ENCODE measurements around the gene CLEC18B. TPM values are rescaled to one million over a fixed set of nuclear protein-coding genes. Genes with fewer than 3 reads are reported as not detected.
"Not testable (repeated sequence)": the region's sequence is repeated elsewhere in the genome, so short reads cannot be mapped to it uniquely, and the experiment has no call there.

Gene CLEC18B
- total RNA-seq, 1 experiment from 2014 or later: 2.2 TPM

DNA sequence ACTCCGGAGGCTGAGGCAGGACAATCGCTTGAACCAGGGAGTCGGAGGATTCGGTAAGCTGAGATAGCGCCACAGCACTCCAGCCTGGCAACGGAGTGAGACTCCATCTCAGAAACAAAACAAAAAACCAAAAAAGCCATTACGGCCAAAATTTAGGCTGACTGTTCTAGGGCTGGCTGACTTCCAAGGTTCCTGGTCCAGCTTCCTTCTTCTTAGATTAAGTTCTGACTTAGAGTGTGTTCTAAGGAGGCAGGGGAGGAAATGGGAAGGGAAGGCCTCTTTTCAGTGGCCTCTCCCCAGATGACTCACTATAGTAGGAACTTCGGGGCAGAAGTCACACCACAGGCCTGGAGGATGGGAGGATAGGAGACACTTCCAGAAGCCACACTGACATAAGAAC is 27.7 kb upstream of the CLEC18B start:
- peak; percentile 18 for DNase-seq (ENCODE audit: low spot score)
- in situ Hi-C loops (cut with HindIII; ENCODE audit: low sequenced_read_pairs): no loop called here

DNA sequence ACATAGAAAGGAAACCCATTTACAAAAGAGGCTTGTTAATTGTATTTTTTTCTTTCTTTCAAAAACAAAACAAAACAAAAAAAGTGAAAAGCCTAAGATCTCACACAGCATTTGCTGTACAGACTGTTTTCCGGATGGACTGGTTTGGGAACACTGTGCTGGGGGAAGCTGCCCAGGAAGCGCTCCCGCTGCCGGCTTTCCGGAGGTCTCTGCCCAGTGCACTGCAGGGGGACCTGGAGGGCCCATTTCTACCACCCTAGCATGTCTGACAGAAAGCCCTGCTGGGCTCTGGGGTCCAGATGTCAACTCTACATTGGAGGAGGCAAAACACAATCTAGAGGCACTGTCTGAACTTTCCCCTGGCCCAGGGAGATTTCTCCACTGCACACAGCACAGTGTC is 26.3 kb upstream of the CLEC18B start:
- peak; percentile 38 for DNase-seq (ENCODE audit: low spot score)
- in situ Hi-C loops (cut with HindIII; ENCODE audit: low sequenced_read_pairs): no loop called here

- peak; percentile 12 for DNase-seq (ENCODE audit: low spot score)
- in situ Hi-C loops (cut with HindIII; ENCODE audit: low sequenced_read_pairs): no loop called here
Measured at GRCh38 chr16:74446866-74447265, 25.6 kb upstream of the CLEC18B start.

DNA sequence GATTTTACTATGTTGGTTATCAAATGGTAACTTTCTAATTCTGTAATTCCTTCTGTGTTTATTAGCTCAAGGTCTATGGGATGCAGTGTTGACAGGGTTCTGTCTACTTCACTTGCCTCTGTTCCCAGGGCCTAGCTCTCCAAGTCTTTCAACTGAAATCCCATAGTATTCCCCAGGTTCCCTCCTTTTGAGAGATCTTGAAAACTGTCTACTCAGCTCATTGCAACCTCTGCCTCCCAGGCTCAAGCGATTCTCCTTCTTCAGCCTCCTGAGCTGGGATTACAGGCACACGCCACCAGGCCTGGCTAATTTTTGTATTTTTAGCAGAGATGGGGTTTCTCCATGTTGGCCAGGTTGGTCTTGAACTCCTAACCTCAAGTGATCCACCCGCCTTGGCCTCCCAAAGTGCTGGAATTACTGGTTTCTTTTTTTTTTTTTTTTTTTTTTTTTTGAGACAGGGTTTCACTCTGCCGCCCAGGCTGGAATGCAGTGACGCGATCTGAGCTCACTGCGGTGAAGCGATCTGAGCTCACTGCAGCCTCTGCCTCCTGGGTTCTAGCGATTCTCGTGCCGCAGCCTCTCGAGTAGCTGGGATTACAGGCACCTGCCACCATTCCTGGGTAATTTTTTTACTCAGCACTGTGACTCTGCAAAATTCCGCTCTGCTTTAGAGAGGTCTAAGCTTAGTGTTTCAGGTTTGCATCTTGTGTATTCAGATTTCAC is 22.5 kb upstream of the CLEC18B start:
- in situ Hi-C loops (cut with HindIII; ENCODE audit: low sequenced_read_pairs); DNase-seq (ENCODE audit: low spot score): not testable (repeated sequence)

GRCh38 chr16:74439685-74440084 is 18.4 kb upstream of the CLEC18B start:
- in situ Hi-C loops (cut with HindIII; ENCODE audit: low sequenced_read_pairs): no loop called here
- no peak for DNase-seq (ENCODE audit: low spot score)

- in situ Hi-C loops (cut with HindIII; ENCODE audit: low sequenced_read_pairs): no loop called here
- no peak for DNase-seq (ENCODE audit: low spot score)
Measured at GRCh38 chr16:74438492-74438979, 17.3 kb upstream of the CLEC18B start.

- in situ Hi-C loops (cut with HindIII; ENCODE audit: low sequenced_read_pairs): no loop called here
- DNase-seq (ENCODE audit: low spot score): no peak
Measured at GRCh38 chr16:74431516-74431915, 10.2 kb upstream of the CLEC18B start.

GRCh38 chr16:74430036-74430712 is 8.9 kb upstream of the CLEC18B start:
- in situ Hi-C loops (cut with HindIII; ENCODE audit: low sequenced_read_pairs): not testable (repeated sequence)
- DNase-seq (ENCODE audit: low spot score): peak; percentile 62

GRCh38 chr16:74428493-74428892 is 7.2 kb upstream of the CLEC18B start:
- in situ Hi-C loops (cut with HindIII; ENCODE audit: low sequenced_read_pairs); DNase-seq (ENCODE audit: low spot score): not testable (repeated sequence)

GRCh38 chr16:74425751-74426150 is 4.5 kb upstream of the CLEC18B start:
- DNase-seq (ENCODE audit: low spot score); in situ Hi-C loops (cut with HindIII; ENCODE audit: low sequenced_read_pairs): not testable (repeated sequence)

GRCh38 chr16:74423721-74424120 is 2.4 kb upstream of the CLEC18B start:
- DNase-seq (ENCODE audit: low spot score); in situ Hi-C loops (cut with HindIII; ENCODE audit: low sequenced_read_pairs): not testable (repeated sequence)

GRCh38 chr16:74422086-74422485 is 808 bp upstream of the CLEC18B start:
- in situ Hi-C loops (cut with HindIII; ENCODE audit: low sequenced_read_pairs): not testable (repeated sequence)
- DNase-seq (ENCODE audit: low spot score): peak; percentile 14

GRCh38 chr16:74421482-74421785 is 156 bp upstream of the CLEC18B start:
- in situ Hi-C loops (cut with HindIII; ENCODE audit: low sequenced_read_pairs); DNase-seq (ENCODE audit: low spot score): not testable (repeated sequence)

GRCh38 chr16:74419811-74420210 is 1.5 kb downstream of the CLEC18B start:
- DNase-seq (ENCODE audit: low spot score); in situ Hi-C loops (cut with HindIII; ENCODE audit: low sequenced_read_pairs): not testable (repeated sequence)

DNA sequence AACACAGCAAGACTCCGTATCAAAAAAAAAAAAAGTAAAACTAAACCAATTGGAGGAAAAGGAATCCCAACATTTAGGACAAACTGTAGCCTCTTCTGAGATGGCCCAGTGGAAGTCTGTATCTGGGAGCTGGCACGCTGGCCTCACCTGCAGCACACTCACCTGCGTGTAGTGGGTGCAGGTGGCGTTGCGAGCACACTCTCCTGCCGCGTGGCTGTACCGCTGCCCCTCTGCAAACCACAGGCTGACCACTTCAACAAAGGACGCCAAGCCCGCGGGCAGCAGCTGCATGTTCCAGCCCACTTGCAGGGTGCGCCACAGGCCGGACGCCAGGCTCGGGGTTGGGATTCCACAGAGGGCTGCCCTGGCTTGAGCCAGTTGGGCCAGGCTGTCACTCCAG is 3.4 kb downstream of the CLEC18B start:
- in situ Hi-C loops (cut with HindIII; ENCODE audit: low sequenced_read_pairs); DNase-seq (ENCODE audit: low spot score): not testable (repeated sequence)

GRCh38 chr16:74413920-74414319 is 7.4 kb downstream of the CLEC18B start:
- in situ Hi-C loops (cut with HindIII; ENCODE audit: low sequenced_read_pairs); DNase-seq (ENCODE audit: low spot score): not testable (repeated sequence)

GRCh38 chr16:74413485-74413884 is 7.8 kb downstream of the CLEC18B start:
- DNase-seq (ENCODE audit: low spot score); in situ Hi-C loops (cut with HindIII; ENCODE audit: low sequenced_read_pairs): not testable (repeated sequence)

GRCh38 chr16:74412775-74413390 is 8.4 kb downstream of the CLEC18B start:
- DNase-seq (ENCODE audit: low spot score); in situ Hi-C loops (cut with HindIII; ENCODE audit: low sequenced_read_pairs): not testable (repeated sequence)

DNA sequence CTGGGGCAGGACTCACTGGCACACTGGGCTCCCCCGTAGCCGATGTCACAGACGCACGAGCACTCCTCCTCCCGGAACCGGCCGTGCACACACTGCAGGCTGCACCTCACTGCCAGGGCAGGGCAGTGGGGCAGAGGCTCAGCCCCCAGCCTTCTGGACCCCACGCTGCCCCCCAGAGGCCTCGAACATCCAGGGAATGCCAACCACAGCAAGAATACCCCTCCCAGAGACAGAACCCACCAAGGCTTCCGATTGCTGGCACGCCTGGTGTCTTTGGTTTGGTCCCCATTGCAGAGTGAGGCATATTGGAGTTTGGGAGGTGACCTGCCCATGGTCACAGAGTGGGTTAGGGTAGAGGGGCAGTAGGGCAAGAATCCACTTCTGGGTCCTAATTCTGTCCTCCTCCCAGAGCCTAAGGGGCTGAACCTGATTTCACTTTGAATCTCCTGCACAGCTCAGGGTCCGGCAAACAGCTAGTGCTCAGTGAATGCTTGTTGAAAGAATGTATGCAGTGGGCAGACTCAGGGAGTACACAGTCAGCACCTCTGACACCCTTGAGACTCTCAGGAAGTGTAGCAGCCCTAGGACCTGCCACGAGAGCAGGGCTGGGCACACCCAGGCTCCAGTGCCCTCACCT is 9.0 kb downstream of the CLEC18B start:
- DNase-seq (ENCODE audit: low spot score); in situ Hi-C loops (cut with HindIII; ENCODE audit: low sequenced_read_pairs): not testable (repeated sequence)

GRCh38 chr16:74410981-74411380 is 10.3 kb downstream of the CLEC18B start:
- in situ Hi-C loops (cut with HindIII; ENCODE audit: low sequenced_read_pairs); DNase-seq (ENCODE audit: low spot score): not testable (repeated sequence)
